DMS153 treated with DMSO at 0.1 percent for 48 hours (cell line): Measurements from ENCODE around the gene TRRAP.

Experiments used
- DNase-seq: peaks from one replicate; lab custom pipeline; 2025; ENCODE audit not compliant: unreplicated experiment; lab: John Stamatoyannopoulos, UW

TRRAP gene

GRCh38 chr7:99003419-99003818 is 125.1 kb downstream of the TRRAP start:
- DNase-seq: no peak

GRCh38 chr7:99004216-99004615 is 125.9 kb downstream of the TRRAP start:
- no peak for DNase-seq

- no peak for DNase-seq
These were observed 126.6 kb downstream of the TRRAP start for GRCh38 chr7:99004781-99005500.

- DNase-seq: no peak
These were observed 127.4 kb downstream of the TRRAP start for GRCh38 chr7:99005776-99006175.

- DNase-seq: no peak
These were observed 128.6 kb downstream of the TRRAP start for GRCh38 chr7:99006739-99007424.

- no peak for DNase-seq
These were observed 129.9 kb downstream of the TRRAP start for GRCh38 chr7:99008181-99008631.

- no peak for DNase-seq
These were observed 130.7 kb downstream of the TRRAP start for GRCh38 chr7:99008921-99009530.

- no peak for DNase-seq
These were observed 131.9 kb downstream of the TRRAP start for GRCh38 chr7:99010281-99010680.

GRCh38 chr7:99011341-99011705 is 133.0 kb downstream of the TRRAP start:
- DNase-seq: no peak

- DNase-seq: no peak
These were observed 133.5 kb downstream of the TRRAP start for GRCh38 chr7:99011706-99012404.

GRCh38 chr7:99012722-99013121 is 134.4 kb downstream of the TRRAP start:
- no peak for DNase-seq

GRCh38 chr7:99013266-99014112 is 135.2 kb downstream of the TRRAP start:
- DNase-seq: no peak

- DNase-seq: no peak
These were observed 136.0 kb downstream of the TRRAP start for GRCh38 chr7:99014113-99014985.

- DNase-seq: no peak
These were observed 137.9 kb downstream of the TRRAP start for GRCh38 chr7:99016196-99016595.

- no peak for DNase-seq
These were observed 141.4 kb downstream of the TRRAP start for GRCh38 chr7:99019523-99020412.

GRCh38 chr7:99020413-99020715 is 142.0 kb downstream of the TRRAP start:
- no peak for DNase-seq

GRCh38 chr7:99021941-99022560 is 143.7 kb downstream of the TRRAP start:
- no peak for DNase-seq

GRCh38 chr7:99024066-99024465 is 145.7 kb downstream of the TRRAP start:
- no peak for DNase-seq
